Nucleus accumbens (tissue), 56 donors: ENCODE measurements around the gene HOXB2.

ENCODE experiments used
- DNase-seq, 56 donors: peaks; one replicate each; lab custom pipeline; 2025; lab: John Stamatoyannopoulos, UW

Gene HOXB2

DNA sequence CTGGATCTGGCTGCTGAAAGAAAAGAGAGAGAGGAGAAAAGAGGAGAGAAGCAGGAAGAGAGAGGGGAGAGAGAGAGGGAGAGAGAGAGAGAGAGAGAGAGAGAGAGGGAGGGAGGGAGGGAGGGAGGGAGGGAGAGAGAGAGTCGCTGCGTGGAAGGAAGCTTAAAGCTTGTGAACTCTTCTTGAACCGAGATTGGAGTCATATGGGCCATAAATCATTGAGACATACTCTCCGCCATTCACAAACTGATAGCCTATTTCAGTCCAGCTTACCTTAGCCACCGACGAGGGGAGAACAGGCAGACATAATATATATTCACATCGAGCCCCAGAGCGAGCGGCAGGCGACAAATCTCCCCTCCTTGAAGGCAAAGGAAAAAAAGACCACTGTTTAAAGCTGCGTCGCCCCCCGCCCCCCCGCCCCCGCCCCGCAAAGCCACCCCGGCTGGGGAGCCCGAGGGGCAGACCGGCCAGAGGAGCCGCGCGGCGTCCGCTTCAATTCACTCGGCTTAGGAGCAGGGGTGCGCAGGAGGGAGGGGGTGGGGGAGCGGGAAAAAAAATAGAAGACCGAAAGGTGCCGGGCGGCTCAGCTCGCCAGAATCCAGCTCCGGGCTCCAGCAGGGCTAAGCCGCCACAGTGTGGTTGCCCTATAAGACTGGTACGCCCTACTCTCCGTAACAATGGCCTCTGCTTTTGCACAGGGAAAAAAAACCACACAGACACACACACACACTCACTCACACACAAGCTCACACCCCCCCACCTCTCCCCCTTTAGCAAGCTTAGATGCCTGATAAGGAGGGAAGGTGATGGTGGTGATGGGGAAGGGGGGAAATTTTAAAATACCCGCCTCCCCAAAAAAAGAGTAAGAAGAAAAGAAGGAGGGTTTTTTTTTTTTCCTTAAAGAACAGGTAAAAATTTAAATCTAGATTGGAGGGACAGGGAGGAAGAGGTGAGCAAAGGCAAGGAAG, 10.6 kb upstream of the HOXB2 start:
- no peak for DNase-seq

DNA sequence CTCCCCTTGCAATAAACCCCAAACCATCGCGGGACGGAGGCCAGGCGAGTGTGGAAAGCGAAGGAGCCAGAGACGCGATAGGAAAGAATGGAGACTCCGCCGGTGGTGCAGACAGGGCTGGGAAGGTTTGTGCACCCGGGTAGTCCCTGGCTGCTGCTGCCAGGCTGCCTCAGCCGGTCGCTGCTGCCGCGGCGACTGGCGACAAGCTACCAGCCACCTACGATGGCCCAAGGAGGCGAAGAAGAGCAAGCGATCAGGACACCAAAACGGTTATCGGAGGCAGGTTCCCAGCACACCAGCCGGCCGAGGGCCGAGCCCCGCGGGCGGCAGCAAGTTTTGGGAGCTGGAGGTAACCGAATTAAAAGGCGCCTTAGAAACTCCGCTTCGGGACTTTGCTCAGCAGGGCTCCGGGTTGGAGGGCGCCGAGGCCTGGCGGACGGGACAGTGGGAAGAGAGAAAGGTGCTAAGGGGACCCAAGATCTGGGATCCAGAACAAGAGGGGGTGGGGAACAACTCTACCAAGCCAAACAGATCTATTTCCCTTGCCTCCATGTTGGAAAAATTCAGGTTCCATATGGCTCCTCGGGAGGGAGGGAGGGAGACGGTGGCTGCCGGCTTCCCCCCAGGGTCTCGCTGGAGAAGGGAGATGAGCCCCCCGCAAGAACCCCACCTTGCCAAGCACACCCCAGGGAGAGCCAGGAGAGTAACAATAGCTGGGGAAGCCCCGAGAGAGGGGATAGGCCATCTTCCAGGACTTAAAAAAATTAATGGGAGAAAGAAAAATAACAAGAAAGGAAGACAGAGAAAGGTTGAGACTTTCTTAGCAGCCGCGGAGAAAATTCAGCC, 9.7 kb upstream of the HOXB2 start:
- no peak for DNase-seq

DNA sequence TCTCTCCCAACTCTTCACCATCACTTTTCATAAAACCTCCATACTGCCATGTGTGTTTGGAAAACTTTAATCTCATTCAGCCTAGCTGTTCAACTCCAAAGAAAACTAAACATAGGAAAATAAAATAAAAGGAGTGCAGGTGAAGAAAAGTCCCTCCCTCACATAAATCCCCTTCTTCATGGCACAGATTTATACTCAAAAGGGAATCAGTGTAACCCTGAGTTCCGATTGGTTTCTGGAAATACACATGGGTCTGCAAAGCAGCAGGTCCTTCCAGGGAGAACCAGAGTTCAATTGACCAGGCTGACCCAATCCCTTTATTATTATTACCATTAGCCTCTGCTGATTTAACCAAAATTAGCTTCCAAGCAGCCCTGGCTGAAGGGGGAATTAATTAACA, 8.9 kb upstream of the HOXB2 start:
- DNase-seq = no peak

DNA sequence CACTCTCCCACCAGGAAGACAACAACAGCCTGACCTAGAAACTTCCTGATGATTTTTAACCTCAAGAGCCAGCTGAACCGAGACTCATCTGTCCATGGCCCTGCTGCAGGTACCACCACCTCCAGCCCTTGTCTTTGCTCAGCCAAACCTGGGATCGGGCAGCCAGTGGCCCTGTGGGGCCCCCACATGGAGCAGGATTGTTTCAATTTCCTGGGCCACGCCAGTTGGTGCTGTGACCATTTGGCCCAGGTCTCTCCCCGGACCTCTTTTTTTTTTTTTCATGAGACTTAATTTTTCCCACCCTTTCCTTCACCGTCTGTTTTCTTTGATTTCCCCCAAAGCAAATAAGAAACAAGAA, 8.3 kb upstream of the HOXB2 start:
- no peak for DNase-seq

DNA sequence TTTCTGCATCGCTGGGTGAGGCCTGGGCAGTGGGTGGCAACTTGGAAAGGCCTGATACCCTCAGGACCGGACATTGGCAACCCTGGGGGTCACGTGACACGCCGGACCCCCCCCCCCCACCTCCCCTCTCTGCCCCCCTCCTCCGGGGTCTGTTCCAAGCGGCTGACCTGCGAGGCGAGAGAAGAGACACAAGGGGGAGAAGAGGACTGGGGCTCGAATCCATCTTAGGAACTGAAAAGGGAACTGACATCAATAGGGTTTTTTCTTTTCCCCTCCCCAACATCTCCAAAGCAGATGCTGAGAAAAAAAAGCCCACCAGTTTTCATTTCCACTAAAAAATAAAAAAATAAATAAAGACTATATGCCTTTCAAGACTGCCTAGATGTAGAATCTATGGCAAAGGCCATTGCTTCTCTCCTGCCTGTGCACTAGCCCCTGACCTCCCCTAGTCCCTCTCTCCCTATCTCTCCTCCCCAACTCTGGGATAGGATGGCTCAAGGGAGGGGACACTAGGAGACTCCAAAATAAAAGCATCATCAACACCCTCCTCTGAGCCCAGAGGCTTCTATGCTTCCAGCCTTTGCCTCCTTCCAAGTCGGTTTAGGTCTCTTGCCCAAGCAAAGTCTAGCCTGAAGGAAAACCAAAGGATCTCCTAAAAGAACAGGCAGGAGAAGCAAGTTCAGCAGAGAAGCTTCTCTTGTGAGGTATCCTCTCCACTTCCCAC, 7.7 kb upstream of the HOXB2 start:
- DNase-seq = no peak

DNA sequence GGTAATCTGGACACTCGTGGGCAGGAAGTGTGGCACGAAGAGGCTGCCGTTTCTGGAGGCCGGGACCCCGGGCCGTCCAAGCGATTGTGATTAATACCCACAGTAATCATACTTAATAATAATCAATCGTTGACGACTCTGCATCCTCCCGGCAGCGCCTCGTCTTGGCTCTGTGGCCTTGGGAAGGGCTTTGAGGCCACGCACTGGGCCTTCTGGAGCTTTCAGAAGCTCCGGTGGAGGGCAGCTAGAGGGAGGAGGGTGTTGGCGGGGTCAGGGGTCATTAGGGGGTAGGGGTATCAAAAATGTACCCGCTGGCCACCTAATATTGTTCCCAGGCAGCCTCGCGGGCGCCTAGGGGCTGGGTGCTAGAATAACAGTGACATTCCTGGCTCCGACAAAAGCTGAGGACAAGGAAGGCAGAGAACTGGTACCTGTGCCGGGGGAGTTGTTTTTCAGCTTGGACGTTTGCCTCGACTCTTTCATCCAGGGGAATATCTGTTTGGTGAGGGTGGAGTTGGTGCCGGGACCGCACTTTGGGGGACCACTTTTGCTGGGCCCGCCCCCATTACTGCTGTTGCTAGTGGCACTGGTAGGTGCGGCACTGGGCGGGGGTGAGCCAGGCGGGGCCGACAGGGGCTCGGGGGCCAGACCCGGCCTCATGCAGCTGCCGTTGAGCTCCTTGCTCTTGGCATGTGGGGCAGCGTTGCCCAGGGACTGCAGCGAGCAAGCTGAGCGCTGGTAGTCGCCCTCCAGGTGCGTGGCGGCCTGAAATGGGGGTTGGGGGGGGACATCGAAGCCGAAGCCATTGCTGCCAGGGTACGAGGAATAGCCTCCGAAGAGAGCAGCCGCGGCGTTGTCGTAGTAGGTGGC, 6.9 kb upstream of the HOXB2 start:
- DNase-seq = no peak

DNA sequence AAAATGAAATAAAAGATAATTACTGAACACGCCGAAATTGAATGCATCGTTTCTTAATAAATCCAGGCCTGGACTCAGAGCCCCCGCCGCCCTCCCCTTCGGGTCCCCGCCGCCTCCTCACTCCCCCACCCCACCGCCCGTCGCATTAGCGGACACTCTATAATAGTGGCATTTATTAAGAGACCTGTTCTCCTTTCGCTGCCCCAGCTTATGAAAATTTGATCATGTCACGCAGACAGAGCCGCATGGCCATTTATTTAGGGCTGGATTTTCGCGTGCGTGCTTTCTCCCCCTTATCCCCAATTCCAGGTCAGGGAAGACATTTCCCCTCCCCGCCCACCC, 6.3 kb upstream of the HOXB2 start:
- DNase-seq = no peak

DNA sequence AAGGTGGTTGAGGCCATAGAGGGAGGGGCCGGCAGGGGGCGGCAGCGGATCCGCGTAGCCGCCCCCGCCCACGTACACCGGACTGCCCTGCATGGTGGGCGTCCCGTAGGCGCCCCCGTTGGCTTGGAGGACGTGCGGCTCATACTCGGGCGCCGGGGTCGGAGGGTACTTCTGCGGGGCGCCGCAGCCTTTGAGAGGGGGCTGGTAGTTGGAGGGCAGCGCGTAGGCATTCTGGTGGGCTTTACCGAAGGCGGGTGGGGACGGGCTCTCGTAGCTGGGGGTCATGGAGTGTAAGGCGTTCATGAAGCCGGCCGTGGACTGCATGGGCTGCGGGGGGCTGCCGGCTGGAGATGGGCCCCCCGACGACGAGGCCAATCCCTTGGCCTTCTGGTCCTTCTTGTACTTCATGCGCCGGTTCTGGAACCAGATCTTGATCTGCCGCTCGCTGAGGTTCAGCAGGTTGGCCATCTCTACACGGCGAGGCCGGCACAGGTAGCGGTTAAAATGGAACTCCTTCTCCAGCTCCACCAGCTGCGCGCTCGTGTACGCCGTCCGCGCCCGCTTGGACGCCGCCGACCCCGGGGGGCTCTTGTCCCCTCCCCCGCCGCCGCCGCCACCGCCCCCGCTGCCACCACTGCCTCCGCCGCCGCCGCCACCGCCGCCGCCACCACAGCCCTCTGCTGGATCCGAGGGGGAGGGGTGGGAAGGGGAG, 5.7 kb upstream of the HOXB2 start:
- DNase-seq = no peak

DNA sequence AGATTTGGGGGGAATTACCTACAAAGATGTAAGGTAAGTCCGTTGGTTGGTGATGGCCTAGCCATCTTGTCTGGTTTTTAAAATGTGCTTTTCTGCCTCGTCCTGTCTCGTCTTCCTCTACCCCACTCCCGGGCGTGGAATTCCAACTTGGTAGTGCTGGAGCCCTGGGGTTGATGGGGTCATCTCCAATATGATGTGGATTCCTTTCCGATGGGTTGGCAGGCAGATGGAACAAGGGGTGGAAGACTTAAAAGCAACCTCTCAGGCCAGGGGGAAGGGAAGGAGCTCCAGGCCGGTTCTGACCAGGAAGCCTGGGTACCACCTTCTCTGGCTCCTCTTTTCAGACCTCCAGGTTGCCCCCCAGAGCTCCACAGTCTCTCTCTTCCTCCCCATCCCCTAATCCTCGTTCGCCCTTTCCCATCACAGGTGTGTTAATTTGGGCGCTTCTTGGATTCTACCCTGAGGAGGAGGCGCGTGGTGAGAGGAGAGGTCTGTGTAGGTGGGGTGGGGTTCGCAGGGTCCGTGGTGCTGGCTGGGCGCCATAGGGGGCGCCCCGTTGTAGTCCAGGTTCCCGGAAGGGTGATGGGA, 5.1 kb upstream of the HOXB2 start:
- DNase-seq = no peak

DNA sequence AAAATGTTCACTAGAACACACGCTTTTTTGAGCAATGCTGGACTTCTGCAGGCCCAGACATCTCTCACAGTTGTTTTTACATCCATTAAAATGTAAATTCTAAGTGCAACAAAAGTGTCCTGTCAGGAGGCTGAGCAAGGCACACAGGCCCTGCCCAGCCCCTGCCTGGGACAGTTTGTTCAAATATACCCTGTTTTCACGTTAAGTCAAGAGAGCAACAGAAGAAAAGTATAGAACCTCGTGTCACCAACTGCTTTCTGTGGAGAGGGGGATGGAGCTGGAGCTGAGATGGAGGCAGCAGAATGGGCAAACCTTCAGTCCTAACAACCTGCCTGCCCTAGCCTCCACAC, 4.3 kb upstream of the HOXB2 start:
- DNase-seq = no peak

DNA sequence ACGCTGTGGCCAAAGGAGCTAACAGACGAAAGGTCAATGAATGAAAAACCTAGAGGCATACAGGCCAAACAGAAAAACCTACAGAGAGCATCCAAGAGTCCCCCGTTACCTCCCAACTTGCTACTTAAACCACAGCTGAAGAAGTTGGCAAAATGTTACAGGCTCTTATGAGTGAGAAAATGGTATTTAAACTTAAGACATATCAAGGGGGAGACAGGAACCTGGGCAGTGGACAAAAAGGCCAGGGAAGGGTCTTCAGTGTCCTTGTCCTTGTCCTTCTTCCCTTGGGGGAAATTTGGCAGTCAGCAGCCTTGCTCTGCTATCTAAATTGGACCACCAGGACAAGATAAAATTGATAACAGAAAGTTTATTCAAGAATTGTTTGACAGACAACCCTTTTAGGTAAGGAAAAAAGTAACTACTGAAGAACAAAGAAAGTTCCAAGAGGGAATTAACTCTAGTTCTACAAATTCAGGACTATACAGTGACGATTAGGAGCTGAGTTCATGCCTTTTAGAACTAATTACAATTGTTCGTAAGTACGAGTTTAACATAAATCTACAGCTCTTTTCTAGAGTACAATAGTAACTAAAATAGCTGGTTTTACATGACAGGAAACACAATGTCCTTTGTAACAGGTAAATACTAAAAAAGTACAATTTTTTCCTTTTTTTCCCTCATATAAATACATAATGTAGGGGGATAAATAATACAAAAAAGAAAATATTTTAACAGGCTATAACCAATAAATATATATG, 3.8 kb upstream of the HOXB2 start:
- no peak for DNase-seq

DNA sequence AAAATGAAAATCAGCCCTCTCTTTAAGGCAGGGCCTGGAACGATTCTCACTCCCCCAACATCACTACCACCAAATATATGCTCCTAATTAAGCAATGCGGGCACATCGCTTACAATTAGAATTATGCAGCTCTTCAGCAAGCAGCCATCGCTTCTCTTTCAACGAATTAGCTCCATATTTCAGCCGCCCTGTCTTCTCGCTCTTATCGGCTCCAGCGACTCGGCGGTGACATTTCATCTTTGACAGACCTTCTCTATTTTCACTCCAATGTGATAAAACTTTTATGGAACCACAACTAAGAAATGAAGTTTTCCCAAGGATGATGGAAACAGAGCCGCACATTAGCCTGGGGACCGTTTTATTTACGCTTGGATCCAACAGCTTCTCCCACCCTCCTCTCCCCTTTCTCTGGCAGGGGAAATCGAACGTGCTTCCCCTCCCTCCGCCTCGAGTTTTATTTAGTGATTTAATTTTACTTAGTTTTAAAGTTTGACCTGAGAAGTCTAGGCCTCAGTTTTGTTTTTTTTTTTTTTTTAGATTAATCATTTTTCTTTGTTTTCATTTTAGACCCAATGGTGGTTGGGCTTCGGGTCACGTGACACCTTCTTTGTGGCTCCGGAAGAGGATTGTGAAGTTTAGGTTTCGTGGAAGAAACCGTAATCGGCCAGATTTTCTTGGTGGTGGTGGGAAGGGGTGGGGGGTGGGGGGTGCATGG, 3.1 kb upstream of the HOXB2 start:
- DNase-seq = no peak

DNA sequence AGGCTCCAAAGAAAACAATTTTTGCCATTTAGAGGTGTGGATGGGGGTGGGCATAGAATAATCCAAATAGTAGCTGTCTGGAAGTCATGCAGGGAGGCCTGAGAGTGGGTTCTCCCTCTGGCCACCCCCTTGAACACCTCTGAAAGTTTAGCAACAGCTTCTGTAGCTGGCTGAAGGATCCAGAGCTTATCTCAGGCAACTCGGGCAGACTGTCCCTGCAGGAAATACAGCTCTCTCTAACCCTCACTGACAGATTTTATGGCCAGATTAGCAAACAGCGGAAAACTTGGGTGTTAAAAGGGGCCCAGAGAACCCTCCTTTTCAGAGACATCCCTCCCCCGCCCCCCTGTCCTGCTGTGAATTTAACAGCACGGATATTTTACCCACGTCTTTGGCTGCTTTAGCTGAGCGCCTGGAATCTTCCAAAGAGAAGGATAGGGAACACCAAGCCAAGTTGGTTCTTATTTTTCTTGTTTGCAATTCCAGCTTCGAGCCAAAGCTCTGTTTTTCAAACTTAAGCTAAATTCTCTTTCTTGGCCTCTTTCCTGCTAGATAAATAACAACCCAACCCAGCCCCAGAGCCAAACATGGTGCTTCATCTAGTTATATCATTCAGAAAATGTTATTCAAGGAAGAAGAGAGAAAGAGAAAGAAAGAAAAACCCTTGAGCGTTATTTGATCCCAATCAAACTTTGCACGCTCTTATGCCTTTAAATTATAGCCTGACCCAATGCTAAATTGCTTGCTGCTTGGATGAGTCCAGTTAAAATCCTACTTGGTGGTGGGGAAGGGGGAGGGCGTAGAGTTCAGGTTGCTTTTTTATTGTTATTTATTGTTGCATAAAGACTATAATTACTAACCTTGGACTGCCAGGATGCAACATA, 2.3 kb upstream of the HOXB2 start:
- DNase-seq = no peak

DNA sequence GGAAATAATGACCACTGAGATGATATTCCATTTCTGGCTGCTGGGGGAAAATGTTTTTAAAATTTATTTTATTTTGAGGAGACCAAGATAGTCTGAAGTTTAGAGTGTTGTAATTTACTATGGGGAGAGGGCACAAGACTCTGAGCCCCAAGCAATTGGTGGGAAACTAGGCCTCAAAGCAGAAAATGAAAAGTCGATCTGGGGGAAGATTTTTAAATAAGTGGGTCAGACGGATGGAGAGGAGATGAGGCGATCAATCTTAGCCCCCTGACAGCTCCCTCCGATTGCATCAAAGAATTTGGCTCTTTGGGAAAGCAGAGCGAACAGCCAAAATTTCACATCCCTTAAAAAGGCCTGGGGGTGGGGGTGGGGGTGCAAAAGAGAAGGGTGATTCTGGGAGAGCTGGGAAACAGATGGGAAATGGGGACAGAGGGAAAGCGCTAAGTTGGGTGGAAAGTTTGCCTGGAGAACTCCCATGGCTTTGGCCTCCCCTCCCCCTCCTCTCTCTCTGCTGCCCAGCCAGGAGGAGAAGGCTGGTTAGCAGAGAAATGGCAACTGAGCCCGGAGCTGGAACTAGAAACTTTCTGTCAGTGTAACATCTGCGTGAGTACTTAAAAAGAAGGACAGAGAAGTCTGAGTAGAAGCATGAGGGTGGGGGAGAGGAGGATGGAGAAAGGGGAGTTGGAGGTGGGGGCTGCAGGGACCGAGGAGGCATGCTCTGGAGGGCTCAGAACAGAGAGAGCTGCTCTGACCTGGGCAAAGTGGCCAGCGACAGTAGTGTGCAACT, 1.4 kb upstream of the HOXB2 start:
- DNase-seq = no peak

DNA sequence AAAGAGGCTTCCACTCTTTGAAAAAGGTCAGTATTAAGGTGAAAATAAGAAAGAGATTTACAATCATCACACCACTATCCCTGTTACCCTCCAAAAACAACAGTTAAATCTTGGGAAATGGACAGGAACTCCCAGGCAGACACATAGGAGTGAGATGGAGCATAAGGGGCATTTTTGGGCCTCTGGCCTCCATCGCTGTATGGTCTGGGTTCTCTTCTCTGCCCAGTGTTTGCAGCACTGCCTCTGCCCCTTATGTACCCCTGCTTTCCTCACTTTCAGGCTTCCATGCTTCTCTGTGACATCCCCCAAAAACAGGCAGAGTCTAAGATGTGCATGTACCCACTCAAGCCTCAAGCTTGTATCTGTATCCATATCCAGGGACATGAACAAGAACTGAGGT, 630 bp upstream of the HOXB2 start:
- DNase-seq = no peak
